Common myeloid progenitor, CD34-positive (primary cell): ENCODE results near the gene DKK3.

ENCODE experiments used
- CTCF ChIA-PET: fragments of 350-600 bp; sonication (Branson Sonifier 250); formaldehyde crosslinking; loops from one replicate; lab custom pipeline; 2021; ENCODE audit warnings: antibody characterized with exemption; lab: Charles Lee
- POLR2A ChIA-PET: fragments of 350-600 bp; sonication (Branson Sonifier 250); formaldehyde crosslinking; loops from one replicate; lab custom pipeline; 2021; ENCODE audit warnings: antibody characterized with exemption; lab: Charles Lee
- DNase-seq, 3 donors: peaks; one replicate each; pipeline versions ENCODE4 v3.0.0 to v3.0.0-alpha.2; 2013
- H3K27ac ChIP-seq, 2 experiments: 1 replicate in 1 of 2; 2 replicates in 1 of 2; pipeline ENCODE4 v1.7.0; 2013; ENCODE audit warnings: inconsistent platforms in 2 of 2, low read length in 2 of 2, mild to moderate bottlenecking in 2 of 2, low read depth in 1 of 2, moderate library complexity in 1 of 2; ENCODE audit not compliant: severe bottlenecking in 2 of 2, insufficient read depth in 1 of 2, poor library complexity in 1 of 2
- H3K27me3 ChIP-seq, 5 experiments: replicated peaks in 2 of 5; 1 replicate in 3 of 5; 2 replicates in 2 of 5; pipeline versions ENCODE4 v1.6.1 to v1.7.0; 2013; ENCODE audit warnings: low read length in 4 of 5, mild to moderate bottlenecking in 2 of 5, moderate library complexity in 2 of 5, inconsistent platforms in 1 of 5; ENCODE audit not compliant: insufficient read depth in 5 of 5, control insufficient read depth in 4 of 5
- H3K36me3 ChIP-seq, 4 experiments: 1 replicate in 2 of 4; 2 replicates in 2 of 4; pipeline versions ENCODE4 v1.6.1 to v1.7.0; 2013; ENCODE audit warnings: low read length in 3 of 4, control low read depth in 1 of 4, mild to moderate bottlenecking in 1 of 4; ENCODE audit not compliant: control insufficient read depth in 4 of 4, insufficient read depth in 4 of 4
- H3K4me1 ChIP-seq, 4 experiments: 1 replicate in 3 of 4; 2 replicates in 1 of 4; pipeline versions ENCODE4 v1.6.1 to v1.7.1; 2013; ENCODE audit warnings: low read length in 3 of 4, mild to moderate bottlenecking in 3 of 4, control low read depth in 1 of 4, inconsistent platforms in 1 of 4, moderate library complexity in 1 of 4; ENCODE audit not compliant: control insufficient read depth in 4 of 4, insufficient read depth in 4 of 4; ENCODE audit errors: control extremely low read depth in 1 of 4
- H3K4me3 ChIP-seq, 7 experiments: 1 replicate in 4 of 7; 2 replicates in 3 of 7; pipeline versions ENCODE4 v1.5.1 to v1.7.0; 2013; ENCODE audit warnings: mild to moderate bottlenecking in 7 of 7, low read length in 6 of 7, moderate library complexity in 6 of 7, inconsistent platforms in 2 of 7, low read depth in 2 of 7, control low read depth in 1 of 7; ENCODE audit not compliant: insufficient read depth in 4 of 7, control insufficient read depth in 1 of 7; ENCODE audit errors: extremely low read depth in 1 of 7
- H3K9me3 ChIP-seq, 5 experiments: 1 replicate in 4 of 5; 2 replicates in 1 of 5; pipeline versions ENCODE4 v1.6.1 to v1.7.1; 2013; ENCODE audit warnings: low read length in 4 of 5, mild to moderate bottlenecking in 2 of 5, inconsistent platforms in 1 of 5, low read depth in 1 of 5, moderate library complexity in 1 of 5; ENCODE audit not compliant: control insufficient read depth in 4 of 5, insufficient read depth in 2 of 5; ENCODE audit errors: control extremely low read depth in 1 of 5
- WGBS: methylation state at CpG from one replicate; pipeline ENCODE4 v1.1.5; 2013; ENCODE audit not compliant: insufficient coverage; 5-methylcytosine and 5-hydroxymethylcytosine counted together

DKK3 gene

DNA sequence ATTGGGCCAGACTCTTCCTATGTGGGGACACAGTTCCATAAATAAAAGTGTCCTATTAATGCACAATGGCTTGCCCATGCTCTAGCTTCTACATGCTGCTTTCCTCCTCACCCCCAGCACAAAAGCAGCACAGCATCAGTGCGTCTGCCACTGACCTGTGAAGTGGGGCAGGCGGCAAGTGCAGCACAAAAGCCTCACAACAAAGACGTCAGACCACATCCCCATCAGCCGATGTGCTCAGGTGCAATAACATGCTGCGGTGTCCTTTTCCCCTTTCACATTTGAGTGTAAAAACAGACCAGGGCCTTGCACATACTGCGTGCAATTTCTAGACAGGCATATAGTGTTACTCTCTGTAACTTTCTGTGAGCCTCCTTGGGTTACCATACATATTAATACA lies 12.8 kb downstream of the DKK3 start:
- peaks cover 0 to 1% (median 0%) of the 10 kb centered on the region in 5 experiments for H3K9me3 ChIP-seq
- no peak for DNase-seq
- no peaks in the 10 kb centered on the region for H3K36me3 ChIP-seq
- H3K27ac ChIP-seq, result no peak overlapping the region
- ChIA-PET POLR2A (no interaction called here), CTCF (interaction anchor here (1.0 to 1.1 kb wide), 2 partner anchors 10 to 11 kb away, joined by 3 read pairs; no protein-coding TSS in a partner anchor)
- WGBS, result 89% methylated on average over 5 of the region's 6 CpGs
- H3K4me3 ChIP-seq, result no peak overlapping the region
- H3K27me3 ChIP-seq, result peaks cover 0 to 15% (median 0%) of the 10 kb centered on the region in 5 experiments
- H3K4me1 ChIP-seq, result no peaks in the 10 kb centered on the region

DNA sequence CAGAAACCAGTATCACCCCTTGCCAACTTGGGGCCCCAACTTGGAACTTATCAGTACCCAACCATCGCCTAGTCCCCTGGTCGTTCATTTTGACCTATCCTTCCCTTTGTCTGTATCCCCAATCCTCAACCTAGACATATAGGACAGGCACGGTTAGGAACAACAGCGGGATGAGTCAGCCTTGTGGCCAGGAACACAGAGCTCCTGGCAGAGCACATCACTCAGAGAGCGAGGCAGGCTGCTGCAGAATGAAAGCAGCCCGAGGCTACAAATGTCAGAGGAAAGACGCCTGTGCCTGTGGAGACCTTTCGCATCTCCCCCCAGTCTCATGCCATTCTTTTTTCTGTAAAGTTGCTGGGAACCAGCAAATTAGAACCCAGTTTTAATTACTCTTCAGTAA lies 14.6 kb downstream of the DKK3 start:
- no peak for DNase-seq
- H3K27ac ChIP-seq, result no peak overlapping the region
- no peak overlapping the region for H3K4me3 ChIP-seq
- CTCF ChIA-PET, result interaction anchor here (0.7 kb wide), 1 partner anchor 8 kb away, joined by 3 read pairs; no protein-coding TSS in a partner anchor
- 86% methylated on average over 8 of the region's 8 CpGs for WGBS
- H3K9me3 ChIP-seq, result peaks cover 0 to 2% (median 0%) of the 10 kb centered on the region in 5 experiments
- H3K4me1 ChIP-seq, result no peaks in the 10 kb centered on the region
- H3K36me3 ChIP-seq, result no peaks in the 10 kb centered on the region
- H3K27me3 ChIP-seq, result peaks cover 0 to 13% (median 0%) of the 10 kb centered on the region in 5 experiments
- POLR2A ChIA-PET, result no interaction called here

DNA sequence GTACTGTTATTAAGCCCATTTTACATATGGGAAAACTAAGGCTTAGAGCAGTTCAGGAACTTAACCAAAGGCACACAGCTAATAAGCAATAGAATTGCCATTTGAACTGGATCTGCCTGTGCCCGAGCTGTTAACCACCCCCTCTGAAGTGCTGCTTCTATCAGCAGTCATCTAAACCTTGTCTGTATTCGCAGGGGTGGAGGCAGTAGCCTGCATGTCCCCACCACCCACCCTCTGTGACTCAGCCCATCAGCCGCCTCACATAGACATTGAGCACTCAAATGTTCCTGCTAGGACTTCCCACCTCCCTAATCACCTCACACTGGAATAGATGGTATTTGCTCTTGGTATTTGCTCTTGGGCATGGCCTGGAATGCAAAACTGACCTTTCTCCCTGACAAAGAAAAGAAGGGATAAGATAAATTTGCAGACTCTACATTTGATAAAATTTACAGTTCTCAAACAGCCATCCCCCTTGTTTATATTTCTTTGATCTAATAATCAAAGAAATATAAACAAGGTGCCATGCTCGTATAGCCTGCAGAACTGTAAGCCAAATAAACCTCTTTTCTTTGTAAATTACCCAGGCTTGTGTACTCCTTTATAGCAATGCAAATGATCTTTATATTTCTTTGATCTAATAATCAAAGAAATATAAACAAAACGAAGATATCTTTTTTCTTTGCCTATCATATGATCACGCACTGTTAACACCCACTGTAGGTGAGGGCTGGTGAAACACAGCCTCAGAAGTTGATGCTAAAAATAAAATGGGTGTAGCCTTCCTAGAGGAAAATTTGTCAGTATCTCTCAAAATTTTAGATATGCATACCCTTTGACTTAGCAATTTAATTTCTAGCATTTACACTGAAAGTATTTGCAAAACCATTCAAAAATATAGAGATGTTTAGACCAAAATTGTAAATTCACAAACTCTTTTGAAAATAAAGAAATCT lies 15.9 kb downstream of the DKK3 start:
- ChIA-PET POLR2A (no interaction called here), CTCF (no interaction called here)
- no peaks in the 10 kb centered on the region for H3K36me3 ChIP-seq
- no peaks in the 10 kb centered on the region for H3K4me1 ChIP-seq
- WGBS, result 100% methylated on average over 3 of the region's 6 CpGs
- H3K9me3 ChIP-seq, result peaks cover 0 to 2% (median 0%) of the 10 kb centered on the region in 5 experiments
- no peak overlapping the region for H3K27ac ChIP-seq
- H3K4me3 ChIP-seq, result no peak overlapping the region
- DNase-seq, result no peak
- peaks cover 0 to 6% (median 0%) of the 10 kb centered on the region in 5 experiments for H3K27me3 ChIP-seq

DNA sequence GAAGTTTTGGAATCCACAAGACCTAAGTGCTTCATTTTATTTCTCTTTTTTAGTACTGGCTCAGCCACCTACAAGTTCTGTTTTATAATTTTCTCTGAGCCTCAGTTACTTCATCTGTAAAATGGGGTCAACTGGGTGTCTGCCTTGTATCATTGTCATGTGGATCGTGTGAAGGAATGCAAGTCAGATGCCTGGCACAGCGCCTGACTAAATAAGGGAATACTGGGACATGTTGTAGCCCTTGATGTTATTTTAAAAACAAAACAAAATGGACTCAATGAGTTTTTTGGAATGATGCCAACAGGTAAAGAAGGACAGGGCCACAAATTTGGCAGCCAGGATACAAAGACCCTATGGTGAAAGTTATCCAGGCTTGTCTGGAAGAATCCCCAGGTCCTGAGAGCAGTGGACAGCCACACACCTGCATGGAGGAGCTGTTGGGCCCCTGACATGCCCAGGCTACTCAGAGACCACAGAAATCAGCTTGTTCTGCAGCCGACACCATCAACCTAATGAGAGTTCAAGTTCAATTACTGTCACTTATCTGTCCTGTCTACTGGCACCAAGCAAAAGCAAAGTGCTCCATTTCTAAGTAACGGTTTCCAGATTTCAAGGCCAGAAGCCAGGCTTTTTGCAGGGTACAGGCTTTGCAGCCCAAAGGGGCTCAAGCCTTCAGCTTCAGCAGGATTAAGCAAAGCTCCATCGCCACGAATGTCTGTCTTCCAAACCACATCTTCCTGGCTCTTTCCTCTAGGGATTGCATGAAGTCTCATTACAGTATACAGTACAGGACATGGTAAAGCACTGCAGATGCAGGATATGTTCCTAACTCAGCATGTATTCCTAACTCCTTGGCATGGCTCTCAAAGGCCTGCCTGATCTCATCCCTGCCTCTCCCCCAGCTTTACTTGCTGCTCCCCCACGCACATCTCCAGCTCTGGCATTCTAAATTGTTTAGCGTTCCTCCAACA lies 18.4 kb downstream of the DKK3 start:
- ChIA-PET POLR2A (no interaction called here), CTCF (interaction anchor here (0.8 to 0.9 kb wide), 2 partner anchors 9 to 24 kb away, joined by 3 read pairs; no protein-coding TSS in a partner anchor)
- Histone ChIP-seq H3K27ac (no peak overlapping the region), H3K9me3 (peaks cover 0 to 2% (median 0%) of the 10 kb centered on the region in 5 experiments), H3K36me3 (no peaks in the 10 kb centered on the region), H3K27me3 (peaks cover 0 to 6% (median 0%) of the 10 kb centered on the region in 5 experiments), H3K4me3 (no peak overlapping the region), H3K4me1 (no peaks in the 10 kb centered on the region)
- 93% methylated on average over 8 of the region's 8 CpGs for WGBS
- no peak for DNase-seq

DNA sequence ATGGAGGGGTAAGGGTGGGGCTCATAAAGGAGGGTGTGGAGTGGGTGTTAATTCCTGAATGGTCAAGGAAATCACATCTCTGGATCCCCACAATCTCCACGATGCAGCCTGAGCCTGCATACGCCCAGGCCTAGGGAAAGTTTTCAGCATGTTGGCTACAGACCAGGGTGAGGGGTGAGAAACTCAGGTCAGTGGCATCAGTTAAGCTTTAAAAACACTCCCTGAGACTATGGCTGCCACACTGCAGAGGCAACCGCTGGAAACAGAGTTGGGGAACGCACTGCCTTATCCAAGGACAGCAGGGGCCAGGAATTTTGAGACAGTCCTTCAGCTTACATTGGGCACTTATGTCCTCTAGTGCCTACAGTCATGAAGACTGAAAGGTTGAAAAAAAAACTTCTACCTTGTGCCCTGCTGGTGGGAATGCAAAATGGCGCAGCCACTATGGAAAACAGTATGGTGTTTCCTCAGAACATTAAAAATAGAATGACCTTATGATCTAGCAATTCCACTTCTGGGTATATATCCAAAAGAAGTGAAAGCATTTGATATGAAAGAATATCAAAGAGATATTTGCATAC lies 19.7 kb downstream of the DKK3 start:
- no peak overlapping the region for H3K4me3 ChIP-seq
- H3K4me1 ChIP-seq, result no peaks in the 10 kb centered on the region
- WGBS, result 100% methylated on average over 3 of the region's 5 CpGs
- H3K27me3 ChIP-seq, result peaks cover 0 to 5% (median 0%) of the 10 kb centered on the region in 5 experiments
- H3K27ac ChIP-seq, result no peak overlapping the region
- ChIA-PET CTCF (no interaction called here), POLR2A (no interaction called here)
- H3K9me3 ChIP-seq, result peaks cover 0 to 2% (median 0%) of the 10 kb centered on the region in 5 experiments
- DNase-seq, result no peak
- H3K36me3 ChIP-seq, result no peaks in the 10 kb centered on the region

DNA sequence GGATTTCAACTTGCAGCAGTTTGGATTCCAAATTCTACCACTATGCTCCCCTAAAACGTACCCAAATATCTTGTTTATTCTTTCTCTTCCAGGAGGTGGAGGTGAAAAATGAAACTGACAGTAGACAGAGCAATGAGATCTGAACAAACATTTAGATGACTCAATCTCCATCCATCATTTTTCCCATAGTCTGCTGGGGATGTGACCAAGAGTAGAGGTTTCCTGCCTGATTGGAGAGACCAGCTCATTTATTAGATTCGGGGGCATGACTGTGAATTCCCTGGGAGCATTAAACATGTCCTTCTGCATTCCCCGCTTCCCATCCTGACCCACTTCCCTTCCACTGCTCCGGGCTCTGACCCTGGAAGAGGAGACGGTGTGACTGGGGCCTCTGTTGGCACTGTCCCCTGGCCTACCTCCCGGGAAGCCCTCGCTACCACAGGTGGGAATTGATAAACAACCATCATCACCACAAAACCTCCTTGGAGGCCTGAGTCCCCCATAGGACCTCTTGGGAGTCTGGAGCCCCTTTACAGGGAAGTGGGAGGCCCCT lies 20.3 kb downstream of the DKK3 start:
- no peak overlapping the region for H3K27ac ChIP-seq
- peaks cover 0 to 4% (median 0%) of the 10 kb centered on the region in 5 experiments for H3K27me3 ChIP-seq
- no peak for DNase-seq
- WGBS, result 100% methylated on average over 5 of the region's 7 CpGs
- H3K36me3 ChIP-seq, result no peaks in the 10 kb centered on the region
- peaks cover 0 to 2% (median 0%) of the 10 kb centered on the region in 5 experiments for H3K9me3 ChIP-seq
- POLR2A ChIA-PET, result no interaction called here
- H3K4me3 ChIP-seq, result no peak overlapping the region
- CTCF ChIA-PET, result interaction anchor here (1.4 kb wide), 1 partner anchor 21 kb away, joined by 3 read pairs; no protein-coding TSS in a partner anchor
- no peaks in the 10 kb centered on the region for H3K4me1 ChIP-seq
